ENCODE measurements around the gene RMND1.
"Not testable (repeated sequence)": the region's sequence is repeated elsewhere in the genome, so short reads cannot be mapped to it uniquely, and the experiment has no call there.

Gene RMND1

DNA sequence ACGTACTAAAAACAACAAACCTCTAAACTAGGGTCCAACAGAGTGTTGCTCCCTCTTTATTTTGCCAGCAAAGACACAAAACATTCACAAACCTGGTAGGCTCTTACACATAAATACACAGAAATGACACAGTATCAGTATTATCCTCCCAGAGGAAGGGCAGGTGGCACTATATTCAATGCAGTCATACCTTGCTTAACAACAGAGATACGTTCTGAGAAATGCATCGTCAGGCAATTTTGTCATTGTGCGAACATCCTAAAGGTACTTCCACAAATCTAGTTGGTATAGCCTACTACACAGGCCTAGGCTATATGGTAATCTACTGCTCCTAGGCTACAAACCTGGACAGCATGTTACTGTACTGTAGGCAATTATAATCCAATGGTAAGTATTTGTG, 70.2 kb downstream of the RMND1 start:
- DNase-seq = no peak

DNA sequence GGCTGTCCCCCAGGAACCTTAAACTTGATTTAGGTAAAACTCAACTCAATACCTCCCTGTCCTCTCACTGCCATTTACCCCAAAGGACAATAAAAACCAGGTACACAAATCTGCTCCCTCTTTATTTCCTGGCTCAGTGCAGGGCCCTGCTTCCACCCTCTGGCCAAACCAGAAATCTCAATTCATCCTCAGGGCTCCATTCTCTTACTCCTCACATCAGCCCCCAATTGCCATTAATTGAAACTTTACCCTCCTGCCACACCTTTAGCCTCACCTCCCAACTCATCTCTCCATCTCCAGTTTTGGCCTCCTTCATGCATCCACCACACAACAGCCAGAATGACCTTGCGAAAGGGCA, 71.1 kb downstream of the RMND1 start:
- no peak for DNase-seq

DNA sequence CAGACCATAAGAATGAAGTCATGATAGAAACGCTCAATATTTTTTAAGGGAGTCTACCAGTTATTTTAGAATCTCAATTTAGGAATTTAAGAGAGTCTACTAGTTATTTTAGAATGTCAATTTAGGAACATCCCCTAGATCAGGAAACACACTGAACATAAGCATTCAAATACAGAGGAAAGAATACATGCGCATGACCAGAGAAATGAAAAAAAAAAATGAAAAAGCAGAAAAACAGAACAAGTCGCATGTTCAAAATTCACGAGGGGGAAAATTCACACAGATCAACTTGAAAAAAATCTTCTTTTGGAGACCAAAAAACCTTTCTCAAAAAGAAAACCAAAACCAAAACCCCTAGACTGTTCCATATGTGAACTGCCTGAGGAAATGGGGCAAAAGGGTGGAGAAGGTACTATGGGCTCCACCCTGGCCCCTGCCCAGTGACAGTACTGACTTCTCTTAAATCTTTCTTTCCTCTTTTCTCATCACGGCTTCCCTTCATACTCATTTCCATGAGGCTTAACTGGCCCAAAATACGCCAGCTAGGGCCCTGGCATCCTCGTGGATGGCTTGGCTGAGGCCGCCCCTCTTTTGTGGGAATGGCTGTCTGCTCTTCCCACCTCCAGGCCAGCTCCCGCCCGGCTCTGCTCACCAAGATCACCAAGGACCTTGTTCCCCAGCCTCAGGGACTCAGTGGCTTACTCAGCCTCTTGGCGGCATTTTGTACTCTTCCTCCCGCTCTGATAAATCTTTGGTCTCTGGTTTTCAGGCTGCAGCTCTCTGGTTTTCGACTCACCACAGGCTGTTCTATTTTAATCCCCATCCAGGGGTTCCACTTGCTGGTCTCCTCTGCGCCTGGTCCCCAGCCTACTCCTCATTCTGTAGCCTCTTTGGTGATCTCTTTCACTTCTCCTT, 71.7 kb downstream of the RMND1 start:
- DNase-seq = peak; percentile 62

DNA sequence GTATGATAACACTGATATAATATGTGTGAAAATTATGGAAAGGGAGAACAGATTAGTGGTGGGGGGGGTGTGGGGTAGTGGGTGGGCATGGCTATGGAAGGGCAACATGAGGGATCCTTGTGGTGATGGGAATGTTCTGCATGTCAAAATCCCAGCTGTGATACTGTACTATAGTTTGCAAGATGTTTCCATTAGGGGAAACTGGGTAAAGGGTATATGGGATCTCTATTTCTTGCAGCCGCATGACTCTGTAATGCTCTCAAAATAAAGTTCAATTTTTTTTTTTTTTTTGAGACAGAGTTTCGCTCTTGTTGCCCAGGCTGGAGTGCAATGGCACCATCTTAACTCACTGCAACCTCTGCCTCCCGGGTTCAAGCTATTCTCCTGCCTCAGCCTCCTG, 74.8 kb downstream of the RMND1 start:
- DNase-seq = no peak

DNA sequence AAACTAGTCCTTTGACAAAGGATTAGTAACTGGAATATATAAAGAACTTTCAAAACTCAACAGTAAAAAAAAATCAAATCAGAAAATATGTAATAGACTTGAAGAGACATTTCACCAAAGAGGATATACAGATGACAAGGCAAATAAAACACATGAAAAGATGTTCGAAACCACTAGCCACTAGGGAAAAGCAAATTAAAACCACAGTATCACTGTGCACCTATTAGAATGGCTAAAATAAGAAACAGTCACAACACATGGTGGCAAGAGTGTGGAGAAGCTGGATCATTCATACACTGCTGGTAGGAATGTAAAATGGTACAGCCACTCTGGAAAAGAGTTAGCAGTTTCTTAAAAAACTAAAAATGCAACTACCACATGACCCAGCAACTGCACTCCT, 75.5 kb downstream of the RMND1 start:
- DNase-seq = no peak

DNA sequence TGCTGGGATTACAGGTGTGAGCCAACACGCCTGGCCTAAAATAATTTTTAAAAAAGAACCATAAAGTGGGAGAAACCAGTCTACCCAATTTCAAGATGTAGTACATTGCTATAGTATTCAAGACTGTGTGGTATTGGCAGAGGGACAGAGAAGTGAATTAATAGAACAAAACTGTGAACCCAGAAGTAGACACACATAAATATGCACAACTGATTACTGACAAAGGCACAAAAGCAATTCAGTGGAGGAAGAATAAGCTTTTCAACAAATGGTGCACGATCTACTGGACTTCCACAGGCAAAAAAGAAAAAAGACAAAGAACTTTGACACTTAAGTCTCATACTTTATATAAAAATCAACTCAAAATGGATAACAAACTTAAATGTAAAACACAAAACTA, 76.1 kb downstream of the RMND1 start:
- DNase-seq = no peak

DNA sequence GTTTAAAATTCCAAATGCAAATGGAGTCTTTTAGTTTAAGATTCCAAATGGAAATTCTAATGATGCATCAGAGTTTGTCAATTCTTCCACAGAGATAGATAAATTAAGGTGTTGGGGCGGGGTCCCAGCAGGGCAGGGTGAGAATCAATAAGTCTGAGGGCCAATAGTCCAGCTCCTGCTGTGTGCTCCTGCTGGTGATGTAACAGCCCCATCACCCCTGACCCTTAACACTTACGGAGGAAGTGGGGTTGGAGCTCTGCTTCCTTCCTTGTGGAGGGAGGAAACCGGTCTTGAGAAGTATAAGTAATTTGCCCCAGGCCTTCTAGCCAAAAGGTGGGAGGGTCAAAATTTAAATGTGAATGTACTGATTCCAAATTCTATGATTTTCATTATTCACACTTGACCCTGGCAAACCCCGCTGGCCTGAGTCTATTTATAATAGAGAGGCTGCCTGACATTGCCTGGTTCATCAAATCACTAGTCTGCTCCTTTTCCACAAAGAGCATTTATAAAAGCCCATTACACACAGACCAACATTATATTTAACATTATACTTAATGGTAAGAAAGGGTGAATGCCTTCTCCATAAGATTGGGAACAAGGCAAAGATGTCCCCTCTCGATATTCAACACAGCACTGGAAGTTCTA, 77.8 kb downstream of the RMND1 start:
- peak; percentile 44 for DNase-seq

DNA sequence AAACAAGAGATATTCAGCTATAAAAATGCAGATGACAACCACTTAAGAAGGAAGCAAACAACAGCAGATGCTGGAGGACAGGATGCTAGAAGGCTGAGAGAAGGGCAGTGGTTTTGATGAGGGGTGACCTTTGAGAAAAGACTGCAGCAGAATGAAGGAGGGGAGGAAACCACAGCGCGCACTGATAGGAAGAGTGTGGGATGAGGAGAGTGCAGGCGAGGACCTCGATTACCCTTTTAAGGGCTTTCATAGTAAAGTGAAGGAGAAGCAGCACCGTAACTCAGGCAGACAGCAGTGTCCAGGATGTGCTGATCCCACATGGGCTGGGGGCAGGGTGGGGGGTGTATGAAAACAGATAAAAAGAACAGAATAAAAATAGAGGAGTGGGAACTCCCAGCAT, 79.8 kb downstream of the RMND1 start:
- peak; percentile 27 for DNase-seq

DNA sequence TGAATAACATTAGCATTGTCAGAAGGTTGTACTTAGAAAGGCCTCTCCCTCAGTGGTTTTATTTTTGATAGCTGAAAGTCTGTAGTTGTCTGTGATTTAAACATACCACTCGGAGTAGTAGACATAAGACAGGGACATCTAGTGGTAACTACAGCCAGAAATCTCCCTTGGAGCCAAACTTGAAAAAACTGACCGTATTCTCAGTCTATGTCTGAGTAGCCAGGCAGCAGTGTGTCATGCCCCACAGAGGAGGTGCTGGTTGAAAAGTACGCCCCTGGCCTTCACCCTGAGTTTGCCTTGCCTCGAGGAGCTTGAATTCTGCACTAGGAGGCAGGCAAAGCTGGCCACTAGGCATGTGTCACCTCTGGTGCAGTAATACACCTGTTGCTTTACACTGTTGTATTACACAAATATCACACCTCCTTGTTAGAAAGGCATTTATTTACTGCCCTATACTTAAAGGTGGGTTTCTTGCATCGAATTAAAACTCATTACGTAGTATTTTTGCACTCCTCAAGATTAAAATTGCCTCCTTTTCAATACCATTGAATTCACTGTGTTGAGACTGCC, 81.3 kb downstream of the RMND1 start:
- no peak for DNase-seq

DNA sequence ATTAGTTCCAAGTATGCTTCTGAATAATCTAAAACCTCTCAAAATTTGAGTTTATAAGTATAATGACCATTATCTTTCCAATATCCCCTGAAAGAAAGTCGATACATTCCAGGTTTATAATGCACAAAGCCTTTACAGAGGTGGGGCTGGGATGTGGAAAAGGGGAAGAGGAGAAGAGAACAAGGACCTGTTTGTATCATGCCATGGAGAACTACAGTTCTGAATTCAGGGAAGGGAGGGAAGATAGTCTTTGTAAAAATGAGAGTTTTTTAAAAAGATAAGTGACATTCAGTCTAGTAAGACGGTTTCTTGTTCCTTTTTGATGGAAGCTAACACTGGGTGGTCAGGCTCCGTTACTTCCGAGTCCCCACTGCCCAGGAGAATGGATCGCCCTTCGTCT, 86.7 kb downstream of the RMND1 start:
- DNase-seq = no peak

DNA sequence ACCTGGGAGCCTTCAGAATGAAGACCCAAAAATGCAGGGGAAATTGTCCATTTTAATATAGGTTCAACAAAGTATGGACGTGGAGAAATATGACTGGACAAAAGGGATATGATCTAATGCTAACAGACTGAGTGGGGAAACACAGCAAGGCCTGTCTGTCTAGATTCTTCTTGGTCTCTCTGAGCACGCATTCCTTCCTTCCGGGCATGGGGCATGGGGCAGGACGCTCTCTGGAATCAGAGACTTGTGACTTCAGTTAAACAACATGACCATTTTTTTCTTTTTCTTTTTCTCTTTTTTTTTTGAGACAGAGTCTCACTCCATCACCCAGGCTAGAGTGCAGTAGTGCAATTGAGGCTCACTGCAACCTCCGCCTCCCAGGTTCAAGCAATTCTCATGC, 92.4 kb downstream of the RMND1 start:
- no peak for DNase-seq

DNA sequence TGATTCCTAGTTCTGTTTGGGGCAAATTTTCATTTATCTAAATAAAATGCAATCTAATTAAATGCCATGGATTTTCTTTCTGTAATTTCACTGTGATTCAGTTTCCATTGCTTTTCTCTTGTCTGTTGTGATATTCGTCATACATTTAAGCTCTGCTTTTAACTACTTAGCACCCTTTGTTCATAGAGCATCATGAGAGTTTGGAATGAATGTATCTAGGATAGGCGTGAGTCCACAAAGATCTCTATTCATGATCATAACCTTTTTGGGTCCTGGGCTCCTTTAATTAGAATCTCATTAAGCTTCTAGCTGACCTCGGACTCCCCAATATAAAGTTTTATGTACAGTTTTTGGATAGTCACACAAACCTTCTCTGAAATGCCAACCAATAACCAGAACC, 93.5 kb downstream of the RMND1 start:
- no peak for DNase-seq

DNA sequence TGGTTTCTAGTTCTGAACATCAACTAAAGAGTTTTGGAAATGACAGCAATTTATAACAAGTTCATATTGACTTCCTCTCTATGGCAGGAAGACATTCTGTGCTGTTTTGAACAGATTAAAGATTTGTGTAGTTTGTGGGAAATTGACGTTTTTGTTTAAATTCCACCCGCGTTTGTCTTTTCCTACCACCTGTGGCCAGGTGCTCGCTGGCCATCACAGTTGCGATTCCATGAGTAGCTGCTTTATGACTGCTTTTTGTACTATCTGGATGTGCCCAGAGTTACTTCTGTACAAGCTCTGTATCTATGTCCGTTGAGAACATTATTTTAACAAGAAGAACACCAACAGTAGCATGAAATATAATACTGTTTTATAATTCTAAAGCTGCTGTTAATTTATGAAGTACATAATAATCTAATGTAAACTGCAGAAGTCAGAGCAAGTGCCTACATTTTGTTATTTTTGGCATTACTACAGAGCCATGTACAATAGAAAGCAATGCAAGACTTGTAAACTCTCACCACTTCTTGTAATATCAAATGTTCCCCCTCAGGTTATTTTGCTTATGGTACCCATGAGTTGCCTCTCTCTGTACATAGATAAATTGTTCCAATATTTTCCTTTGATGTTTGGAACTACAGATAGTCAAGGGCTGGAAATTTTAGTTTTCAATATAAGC, 94.0 kb downstream of the RMND1 start:
- DNase-seq = no peak

DNA sequence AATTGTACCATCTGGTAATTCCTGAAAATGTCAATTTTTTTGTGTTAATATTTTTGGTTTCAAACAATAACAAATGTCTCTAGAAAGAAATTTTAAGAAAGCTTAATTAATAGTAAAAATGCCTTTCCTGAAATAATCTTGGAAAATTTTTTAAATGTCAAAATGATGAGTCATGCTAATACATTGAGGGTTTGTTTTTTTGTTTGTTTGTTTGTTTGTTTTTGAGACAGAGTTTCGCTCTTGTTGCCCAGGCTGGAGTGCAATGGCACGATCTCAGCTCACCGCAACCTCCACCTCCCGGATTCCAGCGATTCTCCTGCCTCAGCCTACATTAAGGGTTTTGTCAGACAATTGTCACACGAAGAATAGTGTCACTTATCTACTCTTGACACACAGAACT, 94.9 kb downstream of the RMND1 start:
- not testable (repeated sequence) for DNase-seq

Measured in CD4-positive, alpha-beta T cell treated with Interleukin-21 for 1 hour (primary cell).